Stomach (tissue), 9 donors: ENCODE measurements around the gene WWOX. TPM values are rescaled to one million over a fixed set of nuclear protein-coding genes. Genes with fewer than 3 reads are reported as not detected.

Source experiments
- DNase-seq, 2 donors: peaks; one replicate each; pipeline versions ENCODE4 v3.0.0 to v3.0.0-alpha.2; 2013 to 2019
- H3K27ac ChIP-seq, 5 donors: fragments of 200-600 bp in 4 of 5; sonication (generic) in 4 of 5; one replicate each; pipeline ENCODE4 v1.5.1; 2013 to 2019; ENCODE audit warnings: mild to moderate bottlenecking in 1 of 5, moderate library complexity in 1 of 5
- H3K27me3 ChIP-seq, 3 donors: fragments of 200-600 bp; sonication (generic); one replicate each; pipeline ENCODE4 v1.5.1; 2017 to 2019; ENCODE audit warnings: mixed run types in 1 of 3
- H3K36me3 ChIP-seq, 4 donors: fragments of 200-600 bp; sonication (generic); 1 replicate in 3 of 4; 2 replicates in 1 of 4; pipeline ENCODE4 v1.5.1; 2016 to 2019
- H3K4me1 ChIP-seq, 4 donors: fragments of 200-600 bp; sonication (generic); one replicate each; pipeline ENCODE4 v1.5.1; 2016 to 2019
- H3K4me3 ChIP-seq, 4 donors: fragments of 200-600 bp; sonication (generic) in 3 of 4; one replicate each; pipeline ENCODE4 v1.5.1; 2016 to 2019; ENCODE audit warnings: mild to moderate bottlenecking in 1 of 4
- H3K9me3 ChIP-seq, 4 donors: fragments of 200-600 bp; sonication (generic); one replicate each; pipeline ENCODE4 v1.5.1; 2016 to 2019
- EP300 ChIP-seq: sonication (generic); formaldehyde crosslinking; IDR thresholded peaks from one replicate; pipeline ENCODE4 v1.6.1; 2017; ENCODE audit warnings: antibody characterized with exemption
- POLR2A ChIP-seq, 4 donors: fragments of 450-650 bp; IDR thresholded peaks; one replicate each; pipeline ENCODE4 v1.6.1; 2016; ENCODE audit warnings: antibody characterized with exemption in 4 of 4, control low read depth in 2 of 4, mild to moderate bottlenecking in 1 of 4, moderate library complexity in 1 of 4
- POLR2AphosphoS5 ChIP-seq, 3 donors: sonication (generic); formaldehyde crosslinking; IDR thresholded peaks; one replicate each; pipeline ENCODE4 v1.6.1; 2016; ENCODE audit warnings: antibody characterized with exemption in 3 of 3
- WGBS, 5 donors: extraction: QIAGEN DNeasy Blood & Tissue Kit in 3 of 5; methylation state at CpG; one replicate each; pipeline versions ENCODE4 v1.1.5 to v1.1.7; 2013 to 2018; 5-methylcytosine and 5-hydroxymethylcytosine counted together
- intact Hi-C: fragments of 100-400 bp; cut with DNase I; formaldehyde crosslinking; loops from one replicate; pipeline ENCODE4 v1.15.1; 2023; ENCODE audit warnings: low total_unique reads
- polyA plus RNA-seq, 3 donors: library from polyadenylated mRNA; stranded (reverse); fragments of 200-250 nt; gene quantifications; one replicate each; pipeline ENCODE4 v1.2.3, GENCODE V29; 2013
- total RNA-seq, 5 donors: library from RNA; depleted of rRNA; stranded (reverse); fragments of >200 nt; gene quantifications; one replicate each; pipeline versions ENCODE4 v1.1.0 to v1.2.3, GENCODE V29; 2014 to 2016
- TF ChIP-seq, protein P1 (sequence below), 7 experiments: fragments of 450-650 bp in 4 of 7; fragments of 200-600 bp in 3 of 7; sonication (generic) in 3 of 7; IDR thresholded peaks; one replicate each; pipeline ENCODE4 v1.5.1; 2016 to 2019; ENCODE audit warnings: antibody characterized with exemption in 7 of 7, control low read depth in 2 of 7, mild to moderate bottlenecking in 1 of 7
- donor health status: healthy with polysubstance abuse.
- donor health status: Bipolar disorder and iron deficiency.
- donor health status: healthy.

WWOX gene
- total and polyA plus RNA-seq, 8 donors, result 7.7 to 129 (median 48.7) TPM

DNA sequence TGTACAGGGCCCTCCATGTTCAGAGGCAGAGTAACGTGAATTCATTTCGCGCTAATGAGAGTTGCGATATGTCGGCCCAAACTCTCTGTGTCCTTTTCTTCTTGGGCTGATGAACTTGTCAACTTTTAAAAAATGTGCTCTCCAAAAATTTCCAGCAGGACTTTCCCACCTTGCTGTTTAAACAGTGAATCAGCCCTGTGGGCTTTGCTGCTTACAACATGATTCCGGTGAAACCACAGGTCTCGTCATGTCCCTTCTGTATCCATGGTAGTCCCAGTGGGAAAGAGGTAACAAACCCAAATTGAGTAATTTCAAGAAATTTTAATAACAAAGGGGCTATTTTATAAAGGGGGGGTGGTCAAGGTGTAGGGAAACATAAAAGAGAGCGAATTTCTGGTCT lies 888.2 kb downstream of the WWOX start:
- Histone ChIP-seq H3K27ac (no peak overlapping the region), H3K9me3 (peaks cover 0 to 7% (median 0%) of the 10 kb centered on the region in 4 donors), H3K27me3 (no peaks in the 10 kb centered on the region), H3K4me1 (no peaks in the 10 kb centered on the region), H3K36me3 (no peaks in the 10 kb centered on the region), H3K4me3 (no peak overlapping the region)
- TF ChIP-seq POLR2A (IDR thresholded peaks at IDR 0.05) (no peak), POLR2AphosphoS5 (IDR thresholded peaks at IDR 0.05) (no peak), EP300 (no peak)
- TF ChIP-seq, protein P1, sequence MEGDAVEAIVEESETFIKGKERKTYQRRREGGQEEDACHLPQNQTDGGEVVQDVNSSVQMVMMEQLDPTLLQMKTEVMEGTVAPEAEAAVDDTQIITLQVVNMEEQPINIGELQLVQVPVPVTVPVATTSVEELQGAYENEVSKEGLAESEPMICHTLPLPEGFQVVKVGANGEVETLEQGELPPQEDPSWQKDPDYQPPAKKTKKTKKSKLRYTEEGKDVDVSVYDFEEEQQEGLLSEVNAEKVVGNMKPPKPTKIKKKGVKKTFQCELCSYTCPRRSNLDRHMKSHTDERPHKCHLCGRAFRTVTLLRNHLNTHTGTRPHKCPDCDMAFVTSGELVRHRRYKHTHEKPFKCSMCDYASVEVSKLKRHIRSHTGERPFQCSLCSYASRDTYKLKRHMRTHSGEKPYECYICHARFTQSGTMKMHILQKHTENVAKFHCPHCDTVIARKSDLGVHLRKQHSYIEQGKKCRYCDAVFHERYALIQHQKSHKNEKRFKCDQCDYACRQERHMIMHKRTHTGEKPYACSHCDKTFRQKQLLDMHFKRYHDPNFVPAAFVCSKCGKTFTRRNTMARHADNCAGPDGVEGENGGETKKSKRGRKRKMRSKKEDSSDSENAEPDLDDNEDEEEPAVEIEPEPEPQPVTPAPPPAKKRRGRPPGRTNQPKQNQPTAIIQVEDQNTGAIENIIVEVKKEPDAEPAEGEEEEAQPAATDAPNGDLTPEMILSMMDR (IDR thresholded peaks at IDR 0.05), result no peak
- 81 to 95% (median 85%) methylated on average over 8 of the region's 8 CpGs for WGBS, 5 donors
- intact Hi-C loops, result no loop called here
- no peak for DNase-seq

DNA sequence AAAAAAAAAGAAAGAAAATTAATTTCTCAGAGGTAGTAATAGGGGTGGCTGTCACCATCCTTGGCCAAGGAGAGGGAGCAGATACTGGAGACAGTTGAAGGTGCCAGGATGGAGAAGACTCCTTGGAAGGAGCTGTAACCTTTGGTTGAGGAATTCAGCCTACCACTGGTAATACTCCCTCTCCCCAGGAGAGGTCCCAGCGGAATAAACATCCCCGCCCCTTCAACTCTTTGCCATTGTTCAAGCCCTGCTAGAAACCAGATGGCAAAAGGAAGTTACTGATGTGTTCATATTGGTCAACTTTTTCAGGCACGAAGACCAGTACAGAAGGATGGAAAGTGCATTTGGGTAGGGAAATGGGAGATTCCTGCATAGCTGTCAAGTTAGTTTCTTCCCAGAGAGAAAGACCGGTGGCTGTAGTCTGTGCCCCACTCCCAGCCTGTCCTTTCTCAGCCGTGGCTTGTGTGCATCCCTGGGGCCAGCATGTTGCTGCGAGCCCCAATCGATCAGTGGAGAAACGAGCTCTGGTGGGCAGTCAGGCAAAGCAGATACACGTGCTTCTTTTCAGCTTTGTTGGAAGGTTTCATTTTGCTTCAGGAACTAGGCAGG lies 889.0 kb downstream of the WWOX start:
- peaks cover 0 to 2% (median 0%) of the 10 kb centered on the region in 4 donors for H3K9me3 ChIP-seq
- TF ChIP-seq, protein P1 (IDR thresholded peaks at IDR 0.05), result no peak
- no peak for TF ChIP-seq POLR2A (IDR thresholded peaks at IDR 0.05)
- TF ChIP-seq EP300, result no peak
- 78 to 87% (median 83%) methylated on average over 9 of the region's 9 CpGs for WGBS, 5 donors
- H3K27ac ChIP-seq, result no peak overlapping the region
- intact Hi-C loops, result no loop called here
- DNase-seq, result no peak
- no peak overlapping the region for H3K4me3 ChIP-seq
- no peaks in the 10 kb centered on the region for H3K36me3 ChIP-seq
- no peaks in the 10 kb centered on the region for H3K27me3 ChIP-seq
- no peaks in the 10 kb centered on the region for H3K4me1 ChIP-seq

DNA sequence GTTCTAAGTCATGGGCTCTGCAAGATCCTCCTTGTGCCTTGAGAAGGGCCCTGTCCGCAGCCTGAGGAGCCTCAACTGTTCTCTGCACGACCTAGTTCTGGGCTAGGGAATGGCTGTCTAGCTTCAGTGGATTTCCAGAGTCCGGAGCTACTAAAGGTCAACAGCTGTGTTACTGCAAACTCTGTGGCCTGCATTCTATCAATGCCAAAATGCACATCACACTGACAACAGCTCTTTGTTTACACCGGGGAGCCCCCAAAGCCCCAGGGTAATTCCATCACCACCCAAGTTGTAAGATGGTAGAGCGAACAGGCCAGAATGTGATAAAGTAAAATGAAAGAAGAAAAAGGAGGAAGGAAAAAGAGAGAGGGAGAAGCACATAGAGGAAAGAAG lies 890.9 kb downstream of the WWOX start:
- Histone ChIP-seq H3K9me3 (no peaks in the 10 kb centered on the region), H3K27me3 (no peaks in the 10 kb centered on the region), H3K36me3 (no peaks in the 10 kb centered on the region), H3K4me1 (no peaks in the 10 kb centered on the region), H3K4me3 (no peak overlapping the region), H3K27ac (no peak overlapping the region)
- DNase-seq, result peak in 1 of 2 donors; percentile 31
- TF ChIP-seq POLR2A (IDR thresholded peaks at IDR 0.05) (no peak), POLR2AphosphoS5 (IDR thresholded peaks at IDR 0.05) (no peak), EP300 (no peak)
- TF ChIP-seq, protein P1 (IDR thresholded peaks at IDR 0.05), result no peak
- intact Hi-C loops, result no loop called here
- WGBS, 5 donors, result 58 to 75% (median 63%) methylated on average over 5 of the region's 5 CpGs

DNA sequence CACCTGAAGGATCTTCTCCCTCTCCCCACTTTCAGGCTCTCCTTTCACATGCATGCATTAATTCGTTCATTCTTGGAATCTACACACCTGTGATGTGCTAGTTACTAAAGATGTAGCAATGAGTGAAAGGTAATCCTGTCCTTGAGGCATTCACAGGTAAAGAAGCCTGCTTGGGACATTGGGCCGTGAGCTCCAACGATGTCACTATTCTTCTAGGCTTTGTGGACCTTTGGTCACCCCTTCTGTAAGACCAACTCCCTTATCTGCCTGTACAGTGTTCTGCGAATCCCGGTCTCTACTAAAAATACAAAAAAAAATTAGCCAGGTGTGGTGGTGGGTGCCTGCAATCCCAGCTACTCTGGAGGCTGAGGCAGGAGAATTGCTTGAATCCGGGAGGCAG lies 892.5 kb downstream of the WWOX start:
- H3K27ac ChIP-seq, result no peak overlapping the region
- intact Hi-C loops, result no loop called here
- H3K4me3 ChIP-seq, result no peak overlapping the region
- no peak for TF ChIP-seq EP300
- no peak for TF ChIP-seq POLR2A (IDR thresholded peaks at IDR 0.05)
- TF ChIP-seq, protein P1 (IDR thresholded peaks at IDR 0.05), result no peak
- TF ChIP-seq POLR2AphosphoS5 (IDR thresholded peaks at IDR 0.05), result no peak
- H3K27me3 ChIP-seq, result no peaks in the 10 kb centered on the region
- no peaks in the 10 kb centered on the region for H3K4me1 ChIP-seq
- H3K9me3 ChIP-seq, result no peaks in the 10 kb centered on the region
- no peak for DNase-seq
- WGBS, 5 donors, result 69 to 80% (median 71%) methylated on average over 6 of the region's 6 CpGs
- no peaks in the 10 kb centered on the region for H3K36me3 ChIP-seq
